Nephron progenitor cell (in vitro differentiated cells): Measurements from ENCODE around the gene LRRC36.

Experiments
- DNase-seq: peaks from one replicate; pipeline ENCODE4 v3.0.0; 2021
- H3K27ac Mint-ChIP-seq: 2 replicates; pipeline ENCODE4 v1.8.0; 2021; ENCODE audit warnings: mild to moderate bottlenecking, moderate library complexity, mixed read lengths
- H3K27me3 Mint-ChIP-seq: 2 replicates; pipeline ENCODE4 v1.8.0; 2021; ENCODE audit warnings: mild to moderate bottlenecking, low read depth, mixed read lengths; ENCODE audit not compliant: poor library complexity
- H3K36me3 Mint-ChIP-seq: 2 replicates; pipeline ENCODE4 v1.8.0; 2021; ENCODE audit warnings: low read depth, mixed read lengths
- H3K4me1 Mint-ChIP-seq: 2 replicates; pipeline ENCODE4 v1.8.0; 2021; ENCODE audit warnings: mixed read lengths
- H3K4me3 Mint-ChIP-seq: 2 replicates; pipeline ENCODE4 v1.8.0; 2021; ENCODE audit warnings: mild to moderate bottlenecking, moderate library complexity, mixed read lengths
- H3K9me3 Mint-ChIP-seq: 2 replicates; pipeline ENCODE4 v1.8.0; 2021; ENCODE audit warnings: mild to moderate bottlenecking, moderate library complexity, mixed read lengths
- TF ChIP-seq, protein P1 (sequence below): fragments of 200-600 bp; sonication (generic); IDR thresholded peaks from 2 replicates; pipeline ENCODE4 v1.5.0; 2021; ENCODE audit warnings: antibody characterized with exemption

Gene LRRC36

DNA sequence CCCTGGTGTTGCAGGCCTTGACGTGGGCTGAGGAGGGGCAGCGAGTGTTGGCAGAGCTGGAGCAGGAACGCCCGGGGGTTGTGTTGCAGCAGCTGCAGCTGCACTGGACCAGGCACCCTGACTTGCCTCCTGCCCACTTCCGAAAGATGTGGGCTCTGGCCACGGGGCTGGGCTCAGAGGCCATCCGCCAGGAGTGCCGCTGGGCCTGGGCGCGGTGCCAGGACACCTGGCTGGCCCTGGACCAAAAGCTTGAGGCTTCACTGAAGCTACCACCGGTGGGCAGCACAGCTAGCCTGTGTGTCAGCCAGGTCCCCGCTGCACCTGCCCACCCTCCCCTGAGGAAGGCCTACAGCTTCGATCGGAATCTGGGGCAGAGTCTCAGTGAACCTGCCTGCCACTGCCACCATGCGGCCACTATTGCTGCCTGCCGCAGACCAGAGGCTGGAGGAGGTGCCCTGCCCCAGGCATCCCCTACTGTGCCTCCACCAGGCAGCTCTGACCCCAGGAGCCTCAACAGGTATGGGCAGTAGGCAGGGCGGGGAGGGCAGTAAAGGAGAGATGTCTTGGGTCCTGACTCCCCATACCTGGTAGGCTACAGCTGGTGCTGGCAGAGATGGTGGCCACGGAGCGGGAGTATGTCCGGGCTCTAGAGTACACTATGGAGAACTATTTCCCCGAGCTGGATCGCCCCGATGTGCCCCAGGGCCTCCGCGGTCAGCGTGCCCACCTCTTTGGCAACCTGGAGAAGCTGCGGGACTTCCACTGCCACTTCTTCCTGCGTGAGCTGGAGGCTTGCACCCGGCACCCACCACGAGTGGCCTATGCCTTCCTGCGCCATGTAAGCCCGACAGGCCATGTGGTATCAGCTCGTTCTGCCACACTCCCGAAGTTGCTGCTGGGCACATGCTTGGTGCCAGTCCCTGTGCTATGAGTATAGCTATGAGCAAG, 41.6 kb upstream of the LRRC36 start:
- TF ChIP-seq, protein P1, sequence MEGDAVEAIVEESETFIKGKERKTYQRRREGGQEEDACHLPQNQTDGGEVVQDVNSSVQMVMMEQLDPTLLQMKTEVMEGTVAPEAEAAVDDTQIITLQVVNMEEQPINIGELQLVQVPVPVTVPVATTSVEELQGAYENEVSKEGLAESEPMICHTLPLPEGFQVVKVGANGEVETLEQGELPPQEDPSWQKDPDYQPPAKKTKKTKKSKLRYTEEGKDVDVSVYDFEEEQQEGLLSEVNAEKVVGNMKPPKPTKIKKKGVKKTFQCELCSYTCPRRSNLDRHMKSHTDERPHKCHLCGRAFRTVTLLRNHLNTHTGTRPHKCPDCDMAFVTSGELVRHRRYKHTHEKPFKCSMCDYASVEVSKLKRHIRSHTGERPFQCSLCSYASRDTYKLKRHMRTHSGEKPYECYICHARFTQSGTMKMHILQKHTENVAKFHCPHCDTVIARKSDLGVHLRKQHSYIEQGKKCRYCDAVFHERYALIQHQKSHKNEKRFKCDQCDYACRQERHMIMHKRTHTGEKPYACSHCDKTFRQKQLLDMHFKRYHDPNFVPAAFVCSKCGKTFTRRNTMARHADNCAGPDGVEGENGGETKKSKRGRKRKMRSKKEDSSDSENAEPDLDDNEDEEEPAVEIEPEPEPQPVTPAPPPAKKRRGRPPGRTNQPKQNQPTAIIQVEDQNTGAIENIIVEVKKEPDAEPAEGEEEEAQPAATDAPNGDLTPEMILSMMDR = peak; percentile 55
- H3K27me3 Mint-ChIP-seq = peaks cover 35% of the 10 kb centered on the region
- peaks cover 11% of the 10 kb centered on the region for H3K4me1 Mint-ChIP-seq
- no peaks in the 10 kb centered on the region for H3K36me3 Mint-ChIP-seq
- peak; percentile 61 for DNase-seq
- no peaks in the 10 kb centered on the region for H3K9me3 Mint-ChIP-seq
- H3K4me3 Mint-ChIP-seq = no peak overlapping the region
- H3K27ac Mint-ChIP-seq = no peak overlapping the region

DNA sequence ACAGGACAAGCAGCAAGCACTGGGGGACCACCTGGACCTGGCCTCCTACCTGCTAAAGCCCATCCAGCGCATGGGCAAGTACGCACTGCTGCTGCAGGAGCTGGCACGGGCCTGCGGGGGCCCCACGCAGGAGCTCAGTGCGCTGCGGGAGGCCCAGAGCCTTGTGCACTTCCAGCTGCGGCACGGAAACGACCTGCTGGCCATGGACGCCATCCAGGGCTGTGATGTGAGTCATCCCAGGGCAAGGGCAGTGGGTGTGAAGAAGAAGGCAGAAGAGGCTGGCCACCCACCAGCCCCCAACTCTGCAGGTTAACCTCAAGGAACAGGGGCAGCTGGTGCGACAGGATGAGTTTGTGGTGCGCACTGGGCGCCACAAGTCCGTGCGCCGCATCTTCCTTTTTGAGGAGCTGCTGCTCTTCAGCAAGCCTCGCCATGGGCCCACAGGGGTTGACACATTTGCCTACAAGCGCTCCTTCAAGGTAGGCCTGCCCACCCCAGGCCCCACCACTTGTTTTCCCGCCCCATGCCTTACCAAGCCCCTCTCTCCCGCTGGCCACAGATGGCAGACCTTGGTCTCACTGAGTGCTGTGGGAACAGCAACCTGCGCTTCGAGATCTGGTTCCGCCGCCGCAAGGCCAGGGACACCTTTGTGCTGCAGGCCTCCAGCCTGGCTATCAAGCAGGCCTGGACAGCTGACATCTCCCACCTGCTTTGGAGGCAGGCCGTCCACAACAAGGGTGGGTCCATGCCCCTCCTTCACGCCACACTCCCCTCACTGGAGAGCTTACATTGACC, 40.0 kb upstream of the LRRC36 start:
- peaks cover 25% of the 10 kb centered on the region for H3K27me3 Mint-ChIP-seq
- no peak overlapping the region for H3K4me3 Mint-ChIP-seq
- TF ChIP-seq, protein P1 = no peak
- H3K4me1 Mint-ChIP-seq = peaks cover 11% of the 10 kb centered on the region
- no peaks in the 10 kb centered on the region for H3K9me3 Mint-ChIP-seq
- H3K27ac Mint-ChIP-seq = no peak overlapping the region
- no peak for DNase-seq
- H3K36me3 Mint-ChIP-seq = no peaks in the 10 kb centered on the region

DNA sequence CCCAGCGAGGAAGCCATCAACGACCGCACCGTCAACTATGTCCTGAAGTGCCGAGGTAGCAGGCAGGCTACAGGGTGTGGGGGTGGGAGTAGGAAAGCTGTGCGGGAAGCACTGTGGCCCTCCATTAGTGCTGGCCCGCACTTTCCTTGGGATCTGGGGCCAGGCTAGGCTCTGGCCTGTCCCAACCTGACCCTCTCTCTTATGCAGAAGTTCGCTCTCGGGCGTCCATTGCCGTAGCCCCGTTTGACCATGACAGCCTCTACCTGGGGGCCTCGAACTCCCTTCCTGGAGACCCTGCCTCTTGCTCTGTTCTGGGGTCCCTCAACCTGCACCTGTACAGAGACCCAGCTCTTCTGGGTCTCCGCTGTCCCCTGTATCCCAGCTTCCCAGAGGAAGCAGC, 38.7 kb upstream of the LRRC36 start:
- Mint-ChIP-seq H3K27me3 (peaks cover 14% of the 10 kb centered on the region), H3K36me3 (no peaks in the 10 kb centered on the region), H3K27ac (no peak overlapping the region), H3K9me3 (no peaks in the 10 kb centered on the region), H3K4me3 (no peak overlapping the region), H3K4me1 (peaks cover 11% of the 10 kb centered on the region)
- TF ChIP-seq, protein P1 = no peak
- no peak for DNase-seq

DNA sequence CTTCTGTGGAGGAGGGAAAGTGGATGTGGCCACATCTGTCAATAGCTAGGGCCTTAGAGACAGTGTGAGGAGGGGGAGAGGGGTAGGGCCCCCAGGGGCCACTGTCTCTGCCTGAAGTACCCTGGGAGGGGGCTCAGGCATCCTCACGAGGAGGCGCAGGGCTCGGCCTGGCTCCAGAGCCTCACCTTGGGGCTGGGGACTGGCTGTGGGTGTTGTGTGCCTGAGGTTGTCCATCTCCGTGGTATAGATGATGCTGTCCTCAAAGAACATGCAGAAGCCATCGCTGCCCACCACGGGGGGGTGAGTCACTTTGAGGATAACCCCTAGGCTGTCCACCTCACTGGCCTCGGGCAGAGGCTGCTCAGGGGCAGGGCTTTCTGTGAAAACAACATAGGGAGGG, 35.2 kb upstream of the LRRC36 start:
- Mint-ChIP-seq H3K4me3 (no peak overlapping the region), H3K27me3 (peaks cover 19% of the 10 kb centered on the region), H3K27ac (no peak overlapping the region), H3K36me3 (no peaks in the 10 kb centered on the region), H3K9me3 (no peaks in the 10 kb centered on the region), H3K4me1 (peaks cover 14% of the 10 kb centered on the region)
- DNase-seq = no peak
- TF ChIP-seq, protein P1 = no peak

DNA sequence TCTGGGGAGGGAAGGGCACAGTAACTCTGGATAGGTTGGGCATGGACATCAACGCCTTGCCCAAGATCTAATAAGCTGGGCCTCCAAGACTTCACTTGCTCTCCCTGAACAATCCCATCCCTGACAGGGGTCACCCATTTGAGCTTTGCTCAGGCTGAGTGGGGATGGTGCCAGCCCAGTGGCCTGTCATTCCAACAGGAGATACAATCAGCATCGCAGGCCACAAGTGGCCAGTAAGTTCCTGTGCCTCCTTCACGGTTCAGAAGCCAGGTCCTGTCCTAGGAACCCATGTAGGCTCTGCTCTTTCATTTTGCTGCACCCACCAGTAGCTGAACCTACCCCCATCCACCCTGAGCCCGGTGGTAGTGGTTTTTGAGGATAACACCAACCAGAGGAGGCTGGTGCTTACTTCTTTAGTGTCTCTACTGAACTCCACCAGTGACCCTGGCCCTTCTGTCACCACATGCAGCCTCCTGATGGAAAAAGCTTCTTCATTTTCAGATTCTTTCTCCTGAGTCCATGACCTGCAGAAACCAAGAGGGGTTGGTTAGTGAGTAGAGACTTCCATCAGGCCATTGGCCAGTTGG, 32.4 kb upstream of the LRRC36 start:
- Mint-ChIP-seq H3K36me3 (no peaks in the 10 kb centered on the region), H3K27me3 (peaks cover 34% of the 10 kb centered on the region), H3K27ac (no peak overlapping the region), H3K4me3 (no peak overlapping the region), H3K4me1 (peaks cover 17% of the 10 kb centered on the region), H3K9me3 (no peaks in the 10 kb centered on the region)
- TF ChIP-seq, protein P1 = no peak
- DNase-seq = no peak
